PC-3 (cell line): ENCODE data around the gene CYLD.

ENCODE experiments used
- CTCF ChIP-seq: fragments of 300-600 bp; sonication (generic); conservative IDR thresholded peaks from 2 replicates; pipeline ENCODE4 v1.5.1; 2017; ENCODE audit warnings: antibody characterized with exemption, low read depth, mild to moderate bottlenecking, low read length
- EZH2 ChIP-seq: fragments of 300-600 bp; sonication (generic); IDR thresholded peaks from one replicate; pipeline ENCODE4 v1.6.1; 2017; ENCODE audit warnings: antibody characterized with exemption, mild to moderate bottlenecking, low read length; ENCODE audit not compliant: unreplicated experiment
- EZH2phosphoT487 ChIP-seq: fragments of 300-600 bp; sonication (generic); IDR thresholded peaks from 2 replicates; pipeline ENCODE4 v1.6.1; 2018; ENCODE audit warnings: mild to moderate bottlenecking, antibody characterized with exemption, low read length, borderline replicate concordance

GRCh38 chr16:50712956-50713355 lies 28.9 kb upstream of the CYLD start:
- TF ChIP-seq CTCF (no peak), EZH2 (no peak), EZH2phosphoT487 (no peak)
